HCT116 (cell line): Measurements from ENCODE around the gene NOL4L. TPM values are rescaled to one million over a fixed set of nuclear protein-coding genes. Genes with fewer than 3 reads are reported as not detected.

Experiments used
- ATAC-seq: fragments of 200-7000 bp; cut with Tn5 transposase; 2 replicates; pipeline ENCODE4 v1.9.1; 2020; ENCODE audit warnings: mild to moderate bottlenecking, moderate library complexity
- BruUV-seq: library from RNA; stranded (reverse); fragments of 400-500 nt; replicated peaks from 2 replicates; lab custom pipeline; 2021; lab: Mats Ljungman, UMichigan
- CTCF ChIA-PET: fragments of 300-600 bp; sonication (Branson Sonifier 250); formaldehyde crosslinking; loops from one replicate; lab custom pipeline; 2021; ENCODE audit warnings: antibody characterized with exemption; lab: Charles Lee
- POLR2A ChIA-PET: fragments of 300-600, 350-600 bp; sonication (Branson Sonifier 250); formaldehyde crosslinking; loops from one replicate; lab custom pipeline; 2021; ENCODE audit warnings: antibody characterized with exemption; lab: Charles Lee
- RAD21 ChIA-PET, 2 experiments: fragments of 300-600 bp; sonication (Branson Sonifier 250); formaldehyde crosslinking; loops; one replicate each; lab custom pipeline; 2023; ENCODE audit warnings: low total read pairs in 2 of 2; ENCODE audit not compliant: uncharacterized antibody in 2 of 2, unreplicated experiment in 2 of 2, low non-redundant PET in 1 of 2; lab: Charles Lee
- DNase-seq: peaks from one replicate; pipeline ENCODE4 v3.0.0-alpha.2; 2010; ENCODE audit warnings: low read depth, low spot score
- H2AFZ ChIP-seq: fragments of 200-600 bp; shearing (Covaris generic), sonication (generic); 2 replicates; pipeline ENCODE4 v1.6.1; 2017; ENCODE audit warnings: low read depth, mixed run types, mixed read lengths, antibody characterized with exemption, low read length; ENCODE audit not compliant: poor library complexity, severe bottlenecking
- H3K27ac ChIP-seq: 2 replicates; pipeline ENCODE4 v1.5.1; 2012; ENCODE audit warnings: low read depth, low read length
- H3K27me3 ChIP-seq: fragments of 200-600 bp; sonication (generic); 2 replicates; pipeline ENCODE4 v1.6.1; 2016; ENCODE audit warnings: mixed run types, low read length, mixed read lengths; ENCODE audit not compliant: insufficient read depth
- H3K36me3 ChIP-seq, 2 experiments: fragments of 200-500 bp in 1 of 2; fragments of 200-600 bp in 1 of 2; sonication (Bioruptor generic) in 1 of 2; sonication (generic) in 1 of 2; 2 replicates each; pipeline versions ENCODE4 v1.5.1 to v1.6.1; 2014 to 2016; ENCODE audit warnings: low read length in 2 of 2, inconsistent platforms in 1 of 2, mixed read lengths in 1 of 2, mixed run types in 1 of 2; ENCODE audit not compliant: insufficient read depth in 2 of 2, control insufficient read depth in 1 of 2
- H3K4me1 ChIP-seq, 2 experiments: fragments of 200-600 bp in 1 of 2; sonication (generic) in 1 of 2; 2 replicates each; pipeline versions ENCODE4 v1.5.1 to v1.6.1; 2012 to 2017; ENCODE audit warnings: low read length in 2 of 2, inconsistent platforms in 1 of 2, mild to moderate bottlenecking in 1 of 2, mixed read lengths in 1 of 2, mixed run types in 1 of 2, moderate library complexity in 1 of 2; ENCODE audit not compliant: insufficient read depth in 2 of 2, control insufficient read depth in 1 of 2
- H3K4me2 ChIP-seq: fragments of 200-600 bp; sonication (generic); 2 replicates; pipeline ENCODE4 v1.6.1; 2017; ENCODE audit warnings: mixed run types, low read length, mixed read lengths
- H3K4me3 ChIP-seq, 2 experiments: fragments of 200-600 bp in 1 of 2; sonication (generic) in 1 of 2; replicated peaks in 1 of 2; 2 replicates each; pipeline ENCODE4 v1.5.1; 2011 to 2016; ENCODE audit warnings: low read length in 2 of 2, control low read depth in 1 of 2, low read depth in 1 of 2, mild to moderate bottlenecking in 1 of 2, mixed read lengths in 1 of 2, mixed run types in 1 of 2
- H3K79me2 ChIP-seq: fragments of 200-600 bp; sonication (generic); 2 replicates; pipeline ENCODE4 v1.6.1; 2017; ENCODE audit warnings: mild to moderate bottlenecking, mixed run types, low read length, moderate library complexity, mixed read lengths; ENCODE audit not compliant: insufficient read depth
- H3K9ac ChIP-seq: fragments of 200-600 bp; sonication (generic); 2 replicates; pipeline ENCODE4 v1.6.1; 2016; ENCODE audit warnings: low read length, mixed read lengths
- H3K9me2 ChIP-seq: fragments of 200-600 bp; sonication (generic), shearing (Covaris generic); 2 replicates; pipeline ENCODE4 v1.6.1; 2017; ENCODE audit warnings: mixed run types, mild to moderate bottlenecking, moderate library complexity; ENCODE audit not compliant: insufficient read depth
- H3K9me3 ChIP-seq, 2 experiments: fragments of 200-500 bp in 1 of 2; fragments of 200-600 bp in 1 of 2; sonication (Bioruptor generic) in 1 of 2; sonication (generic) in 1 of 2; 2 replicates each; pipeline ENCODE4 v1.6.1; 2014 to 2017; ENCODE audit warnings: low read length in 2 of 2, mixed read lengths in 2 of 2, inconsistent platforms in 1 of 2, low read depth in 1 of 2, mild to moderate bottlenecking in 1 of 2, mixed run types in 1 of 2, moderate library complexity in 1 of 2; ENCODE audit not compliant: control insufficient read depth in 1 of 2, insufficient read depth in 1 of 2
- H4K20me1 ChIP-seq: fragments of 200-600 bp; sonication (generic), shearing (Covaris generic); 2 replicates; pipeline ENCODE4 v1.6.1; 2017; ENCODE audit warnings: mixed run types, mild to moderate bottlenecking, moderate library complexity; ENCODE audit not compliant: insufficient read depth
- CBX3 ChIP-seq: IDR thresholded peaks from 2 replicates; pipeline ENCODE4 v1.6.1; 2012; ENCODE audit warnings: low read depth
- CEBPB ChIP-seq: IDR thresholded peaks from 2 replicates; pipeline ENCODE4 v1.6.1; 2012; ENCODE audit warnings: low read depth
- EGR1 ChIP-seq: IDR thresholded peaks from 2 replicates; pipeline ENCODE4 v1.6.1; 2012; ENCODE audit warnings: low read depth
- ELF1 ChIP-seq: IDR thresholded peaks from 2 replicates; pipeline ENCODE4 v1.6.1; 2012; ENCODE audit warnings: low read depth, borderline replicate concordance
- EZH2 ChIP-seq: fragments of 200-600 bp; sonication (generic); IDR thresholded peaks from 2 replicates; pipeline ENCODE4 v1.6.1; 2017; ENCODE audit warnings: antibody characterized with exemption, mixed run types
- EZH2phosphoT487 ChIP-seq: fragments of 200-600 bp; IDR thresholded peaks from 2 replicates; pipeline ENCODE4 v1.6.1; 2018; ENCODE audit warnings: antibody characterized with exemption, borderline replicate concordance
- FOSL1 ChIP-seq: IDR thresholded peaks from 2 replicates; pipeline ENCODE4 v1.6.1; 2012; ENCODE audit warnings: low read depth
- JUND ChIP-seq: IDR thresholded peaks from 2 replicates; pipeline ENCODE4 v1.6.1; 2012
- POLR2A ChIP-seq: IDR thresholded peaks from 2 replicates; pipeline ENCODE4 v1.7.0; 2011; ENCODE audit warnings: borderline replicate concordance; ENCODE audit not compliant: insufficient read depth, insufficient read length; ENCODE audit errors: extremely low read depth
- RAD21 ChIP-seq: IDR thresholded peaks from 2 replicates; pipeline ENCODE4 v1.6.1; 2012; ENCODE audit warnings: low read depth, mild to moderate bottlenecking
- SIN3A ChIP-seq: IDR thresholded peaks from 2 replicates; pipeline ENCODE4 v1.6.1; 2012; ENCODE audit warnings: low read depth
- SP1 ChIP-seq: IDR thresholded peaks from 2 replicates; pipeline ENCODE4 v1.6.1; 2012; ENCODE audit warnings: low read depth
- SRF ChIP-seq: IDR thresholded peaks from 2 replicates; pipeline ENCODE4 v1.6.1; 2012; ENCODE audit warnings: low read depth
- TCF7L2 ChIP-seq: IDR thresholded peaks from 2 replicates; pipeline ENCODE4 v1.7.0; 2011; ENCODE audit warnings: borderline replicate concordance, inconsistent platforms; ENCODE audit not compliant: insufficient read depth, insufficient read length; ENCODE audit errors: extremely low read depth
- YY1 ChIP-seq: IDR thresholded peaks from 2 replicates; pipeline ENCODE4 v1.6.1; 2011; ENCODE audit warnings: low read length, low read depth, moderate library complexity, mild to moderate bottlenecking; ENCODE audit not compliant: insufficient replicate concordance; ENCODE audit errors: extremely low read depth
- ZNF274 ChIP-seq: fragments of 200-500 bp; sonication (Bioruptor generic); IDR thresholded peaks from 2 replicates; pipeline ENCODE4 v1.6.1; 2014; ENCODE audit warnings: mild to moderate bottlenecking, low read depth, low read length, inconsistent platforms
- intact Hi-C: fragments of 100-400 bp; cut with micrococcal nuclease; formaldehyde crosslinking; loops from 2 replicates; pipeline ENCODE4 v1.10.0; 2022
- total RNA-seq: library from RNA; stranded (reverse); gene quantifications from one replicate; pipeline ENCODE4 v1.2.1, GENCODE V29; 2021; ENCODE audit not compliant: unreplicated experiment
- TF ChIP-seq, protein P1 (sequence below): IDR thresholded peaks from 2 replicates; pipeline ENCODE4 v1.6.1; 2012
- TF ChIP-seq, protein P2 (sequence below): IDR thresholded peaks from 2 replicates; pipeline ENCODE4 v1.6.1; 2011; ENCODE audit warnings: mild to moderate bottlenecking, low read length, moderate library complexity; ENCODE audit not compliant: insufficient replicate concordance; ENCODE audit errors: extremely low read depth

Gene NOL4L
- total RNA-seq, 1 experiment from 2014 or later: 5.9 TPM

DNA sequence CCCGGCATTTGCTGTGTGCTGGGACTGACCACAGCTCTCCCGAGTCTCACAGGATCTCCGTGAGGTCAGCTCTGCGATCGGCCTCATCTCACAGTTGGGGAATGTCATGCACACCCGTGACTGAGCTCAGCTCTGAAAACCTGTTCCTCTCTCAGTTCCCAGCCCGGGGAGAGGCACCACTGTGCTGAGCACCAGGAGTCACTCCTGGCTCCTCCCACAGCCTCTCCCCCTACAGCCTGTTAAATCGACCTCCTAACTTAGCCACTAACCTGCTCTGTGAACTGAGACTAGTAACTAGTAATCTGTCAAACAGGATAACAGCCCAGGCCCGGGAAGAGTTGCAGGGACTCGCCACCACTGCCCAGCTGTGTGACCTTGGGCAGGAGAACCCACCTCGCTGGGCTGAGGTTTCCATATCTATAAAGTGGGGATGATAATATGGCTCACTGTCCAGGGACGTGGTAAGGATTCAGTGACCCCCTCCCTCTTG is 20.1 kb upstream of the NOL4L start:
- H4K20me1 ChIP-seq: no peaks in the 10 kb centered on the region
- H3K9me3 ChIP-seq: no peaks in the 10 kb centered on the region
- 0 out of 4 replicates have a peak, but pooled peaks cover 0 to 4% of the 10 kb centered on the region in 2 experiments for H3K4me1 ChIP-seq
- H3K27me3 ChIP-seq: no peaks in the 10 kb centered on the region
- no TSS peak for BruUV-seq
- H3K9me2 ChIP-seq: no peaks in the 10 kb centered on the region
- H3K4me3 ChIP-seq: no peak overlapping the region
- no peak overlapping the region for H2AFZ ChIP-seq
- intact Hi-C loops: no loop called here
- no peak overlapping the region for H3K27ac ChIP-seq
- no peak for DNase-seq
- ChIA-PET CTCF (no interaction called here), POLR2A (no interaction called here), RAD21 (no interaction called here)
- H3K36me3 ChIP-seq: no peaks in the 10 kb centered on the region
- no peaks in the 10 kb centered on the region for H3K79me2 ChIP-seq
- ATAC-seq: no peak
- H3K9ac ChIP-seq: no peak overlapping the region
- H3K4me2 ChIP-seq: no peak overlapping the region
- no peak for TF ChIP-seq CBX3
- no peak for TF ChIP-seq SIN3A
- no peak for TF ChIP-seq POLR2A
- no peak for TF ChIP-seq JUND
- TF ChIP-seq CEBPB: no peak
- no peak for TF ChIP-seq SP1
- TF ChIP-seq YY1: no peak
- no peak for TF ChIP-seq FOSL1
- TF ChIP-seq ZNF274: no peak
- no peak for TF ChIP-seq SRF
- no peak for TF ChIP-seq TCF7L2
- no peak for TF ChIP-seq EZH2
- TF ChIP-seq, protein P1, sequence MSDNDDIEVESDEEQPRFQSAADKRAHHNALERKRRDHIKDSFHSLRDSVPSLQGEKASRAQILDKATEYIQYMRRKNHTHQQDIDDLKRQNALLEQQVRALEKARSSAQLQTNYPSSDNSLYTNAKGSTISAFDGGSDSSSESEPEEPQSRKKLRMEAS: no peak
- no peak for TF ChIP-seq ELF1
- TF ChIP-seq, protein P2, sequence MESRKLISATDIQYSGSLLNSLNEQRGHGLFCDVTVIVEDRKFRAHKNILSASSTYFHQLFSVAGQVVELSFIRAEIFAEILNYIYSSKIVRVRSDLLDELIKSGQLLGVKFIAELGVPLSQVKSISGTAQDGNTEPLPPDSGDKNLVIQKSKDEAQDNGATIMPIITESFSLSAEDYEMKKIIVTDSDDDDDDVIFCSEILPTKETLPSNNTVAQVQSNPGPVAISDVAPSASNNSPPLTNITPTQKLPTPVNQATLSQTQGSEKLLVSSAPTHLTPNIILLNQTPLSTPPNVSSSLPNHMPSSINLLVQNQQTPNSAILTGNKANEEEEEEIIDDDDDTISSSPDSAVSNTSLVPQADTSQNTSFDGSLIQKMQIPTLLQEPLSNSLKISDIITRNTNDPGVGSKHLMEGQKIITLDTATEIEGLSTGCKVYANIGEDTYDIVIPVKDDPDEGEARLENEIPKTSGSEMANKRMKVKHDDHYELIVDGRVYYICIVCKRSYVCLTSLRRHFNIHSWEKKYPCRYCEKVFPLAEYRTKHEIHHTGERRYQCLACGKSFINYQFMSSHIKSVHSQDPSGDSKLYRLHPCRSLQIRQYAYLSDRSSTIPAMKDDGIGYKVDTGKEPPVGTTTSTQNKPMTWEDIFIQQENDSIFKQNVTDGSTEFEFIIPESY: no peak
- TF ChIP-seq EZH2phosphoT487: no peak
- TF ChIP-seq EGR1: no peak
- TF ChIP-seq RAD21: no peak
